GM06990 (cell line): Measurements from ENCODE around the gene CUL2.

Experiments used
- DNase-seq: peaks from one replicate; pipeline ENCODE4 v3.0.0-alpha.2; 2011; ENCODE audit not compliant: insufficient read length; ENCODE audit errors: extremely low read depth
- H3K27me3 ChIP-seq: replicated peaks from 2 replicates; pipeline ENCODE4 v1.6.0; 2011; ENCODE audit warnings: low read length; ENCODE audit not compliant: control insufficient read depth, insufficient read depth
- H3K36me3 ChIP-seq: 2 replicates; pipeline ENCODE4 v1.5.1; 2011; ENCODE audit warnings: low read length; ENCODE audit not compliant: control insufficient read depth, insufficient read depth
- H3K4me3 ChIP-seq: replicated peaks from 2 replicates; pipeline ENCODE4 v1.5.1; 2011; ENCODE audit warnings: low read depth, mild to moderate bottlenecking, control low read depth, low read length
- CTCF ChIP-seq: IDR thresholded peaks from 2 replicates; pipeline ENCODE4 v1.5.1; 2011; ENCODE audit warnings: low read length, control low read depth, mild to moderate bottlenecking, inconsistent platforms; ENCODE audit not compliant: insufficient read depth, poor library complexity, severe bottlenecking

Gene CUL2

GRCh38 chr10:35035606-35036005 is 54.5 kb downstream of the CUL2 start:
- no peaks in the 10 kb centered on the region for H3K27me3 ChIP-seq
- H3K36me3 ChIP-seq: peaks cover 1% of the 10 kb centered on the region
- no peak for TF ChIP-seq CTCF
- no peak for DNase-seq
- H3K4me3 ChIP-seq: no peak overlapping the region

GRCh38 chr10:35027567-35027966 is 62.6 kb downstream of the CUL2 start:
- peak; percentile 13 for TF ChIP-seq CTCF
- Histone ChIP-seq H3K4me3 (no peak overlapping the region), H3K27me3 (no peaks in the 10 kb centered on the region), H3K36me3 (peaks cover 5% of the 10 kb centered on the region)
- peak; percentile 12 for DNase-seq

- no peak for DNase-seq
- Histone ChIP-seq H3K27me3 (no peaks in the 10 kb centered on the region), H3K36me3 (peaks cover 5% of the 10 kb centered on the region), H3K4me3 (no peak overlapping the region)
- no peak for TF ChIP-seq CTCF
These were observed 64.2 kb downstream of the CUL2 start for GRCh38 chr10:35025916-35026315.

GRCh38 chr10:35020481-35020880 is 69.7 kb downstream of the CUL2 start:
- Histone ChIP-seq H3K4me3 (no peak overlapping the region), H3K36me3 (peaks cover 3% of the 10 kb centered on the region), H3K27me3 (no peaks in the 10 kb centered on the region)
- DNase-seq: no peak
- TF ChIP-seq CTCF: no peak

- no peak for DNase-seq
- H3K4me3 ChIP-seq: no peak overlapping the region
- H3K27me3 ChIP-seq: no peaks in the 10 kb centered on the region
- TF ChIP-seq CTCF: no peak
- peaks cover 3% of the 10 kb centered on the region for H3K36me3 ChIP-seq
These were observed 70.8 kb downstream of the CUL2 start for GRCh38 chr10:35019041-35020024.
